Esophagus squamous epithelium (tissue), 4 donors: ENCODE results near the gene TDRD9.

Experiments
- POLR2A ChIP-seq, 4 donors: fragments of 450-650 bp; IDR thresholded peaks; one replicate each; pipeline ENCODE4 v1.6.1; 2017; ENCODE audit warnings: antibody characterized with exemption in 4 of 4, mild to moderate bottlenecking in 4 of 4, moderate library complexity in 3 of 4
- TF ChIP-seq, protein P1 (sequence below), 6 experiments: fragments of 450-650 bp in 4 of 6; fragments of 200-600 bp in 2 of 6; sonication (generic) in 2 of 6; IDR thresholded peaks; one replicate each; pipeline ENCODE4 v1.5.1; 2016 to 2019; ENCODE audit warnings: antibody characterized with exemption in 6 of 6, mild to moderate bottlenecking in 4 of 6, moderate library complexity in 4 of 6

DNA sequence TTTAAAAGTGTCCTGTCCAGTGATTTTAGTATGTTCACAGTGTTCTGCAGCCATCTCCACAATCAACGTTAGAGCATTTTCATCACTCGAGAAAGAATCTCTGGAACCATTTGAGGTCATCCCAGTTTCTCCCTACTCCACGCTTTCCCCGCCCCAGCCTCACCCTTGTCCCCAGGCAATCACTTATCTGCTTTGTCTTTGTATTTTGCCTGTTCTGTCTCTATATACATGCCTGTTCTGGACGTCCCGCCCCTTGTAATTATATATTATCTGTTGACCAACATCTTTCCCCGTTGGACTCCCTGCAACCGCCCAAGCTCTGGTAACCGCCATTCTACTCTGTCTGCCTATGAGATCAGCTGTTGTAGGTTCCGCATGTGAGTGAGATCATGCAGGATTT lies 135.7 kb downstream of the TDRD9 start:
- TF ChIP-seq, protein P1, sequence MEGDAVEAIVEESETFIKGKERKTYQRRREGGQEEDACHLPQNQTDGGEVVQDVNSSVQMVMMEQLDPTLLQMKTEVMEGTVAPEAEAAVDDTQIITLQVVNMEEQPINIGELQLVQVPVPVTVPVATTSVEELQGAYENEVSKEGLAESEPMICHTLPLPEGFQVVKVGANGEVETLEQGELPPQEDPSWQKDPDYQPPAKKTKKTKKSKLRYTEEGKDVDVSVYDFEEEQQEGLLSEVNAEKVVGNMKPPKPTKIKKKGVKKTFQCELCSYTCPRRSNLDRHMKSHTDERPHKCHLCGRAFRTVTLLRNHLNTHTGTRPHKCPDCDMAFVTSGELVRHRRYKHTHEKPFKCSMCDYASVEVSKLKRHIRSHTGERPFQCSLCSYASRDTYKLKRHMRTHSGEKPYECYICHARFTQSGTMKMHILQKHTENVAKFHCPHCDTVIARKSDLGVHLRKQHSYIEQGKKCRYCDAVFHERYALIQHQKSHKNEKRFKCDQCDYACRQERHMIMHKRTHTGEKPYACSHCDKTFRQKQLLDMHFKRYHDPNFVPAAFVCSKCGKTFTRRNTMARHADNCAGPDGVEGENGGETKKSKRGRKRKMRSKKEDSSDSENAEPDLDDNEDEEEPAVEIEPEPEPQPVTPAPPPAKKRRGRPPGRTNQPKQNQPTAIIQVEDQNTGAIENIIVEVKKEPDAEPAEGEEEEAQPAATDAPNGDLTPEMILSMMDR (IDR thresholded peaks at IDR 0.05): no peak
- TF ChIP-seq POLR2A (IDR thresholded peaks at IDR 0.05): no peak
